ENCODE measurements around the gene GPATCH4.

DNA sequence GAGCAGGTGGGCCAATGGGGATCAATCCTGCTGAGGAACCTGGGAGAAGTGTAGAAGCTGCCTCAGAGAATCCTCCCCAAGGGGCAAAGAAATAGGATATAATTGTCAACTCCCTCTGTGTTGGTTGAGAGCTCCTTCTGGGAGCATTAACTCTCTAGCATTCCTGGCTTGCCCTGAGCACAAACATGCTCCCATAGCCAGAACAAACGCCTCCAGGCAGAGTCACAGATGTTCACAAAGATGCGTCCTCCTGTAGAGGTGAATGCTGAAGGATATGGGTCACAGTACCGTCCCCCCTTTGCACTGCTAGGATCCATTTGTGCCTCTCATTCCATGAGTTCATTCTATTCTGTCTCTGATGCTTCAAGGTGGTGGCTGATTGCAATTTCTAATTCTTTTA lies 31.1 kb upstream of the GPATCH4 start:
- TF ChIP-seq, protein P1, sequence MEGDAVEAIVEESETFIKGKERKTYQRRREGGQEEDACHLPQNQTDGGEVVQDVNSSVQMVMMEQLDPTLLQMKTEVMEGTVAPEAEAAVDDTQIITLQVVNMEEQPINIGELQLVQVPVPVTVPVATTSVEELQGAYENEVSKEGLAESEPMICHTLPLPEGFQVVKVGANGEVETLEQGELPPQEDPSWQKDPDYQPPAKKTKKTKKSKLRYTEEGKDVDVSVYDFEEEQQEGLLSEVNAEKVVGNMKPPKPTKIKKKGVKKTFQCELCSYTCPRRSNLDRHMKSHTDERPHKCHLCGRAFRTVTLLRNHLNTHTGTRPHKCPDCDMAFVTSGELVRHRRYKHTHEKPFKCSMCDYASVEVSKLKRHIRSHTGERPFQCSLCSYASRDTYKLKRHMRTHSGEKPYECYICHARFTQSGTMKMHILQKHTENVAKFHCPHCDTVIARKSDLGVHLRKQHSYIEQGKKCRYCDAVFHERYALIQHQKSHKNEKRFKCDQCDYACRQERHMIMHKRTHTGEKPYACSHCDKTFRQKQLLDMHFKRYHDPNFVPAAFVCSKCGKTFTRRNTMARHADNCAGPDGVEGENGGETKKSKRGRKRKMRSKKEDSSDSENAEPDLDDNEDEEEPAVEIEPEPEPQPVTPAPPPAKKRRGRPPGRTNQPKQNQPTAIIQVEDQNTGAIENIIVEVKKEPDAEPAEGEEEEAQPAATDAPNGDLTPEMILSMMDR (IDR thresholded peaks at IDR 0.05): no peak
- no peak for TF ChIP-seq POLR2A (IDR thresholded peaks at IDR 0.05)
